CD8-positive, alpha-beta memory T cell (primary cell): ENCODE results near the gene HMMR. TPM values are rescaled to one million over a fixed set of nuclear protein-coding genes. Genes with fewer than 3 reads are reported as not detected.

Experiments used
- CTCF ChIA-PET: fragments of 350-600 bp; sonication (Branson Sonifier 250); formaldehyde crosslinking; loops from one replicate; lab custom pipeline; 2021; ENCODE audit warnings: antibody characterized with exemption; lab: Charles Lee
- POLR2A ChIA-PET: fragments of 350-600 bp; sonication (Branson Sonifier 250); formaldehyde crosslinking; loops from one replicate; lab custom pipeline; 2021; ENCODE audit warnings: antibody characterized with exemption; lab: Charles Lee
- DNase-seq, 5 donors: peaks; one replicate each; pipeline versions ENCODE4 v3.0.0 to v3.0.0-alpha.2; 2020 to 2022; ENCODE audit warnings: mixed read lengths in 1 of 5
- H3K27ac ChIP-seq: one replicate; pipeline ENCODE4 v1.7.0; 2013; ENCODE audit warnings: low read depth, mild to moderate bottlenecking, low read length, moderate library complexity
- H3K27me3 ChIP-seq: 2 replicates; pipeline ENCODE4 v1.7.0; 2013; ENCODE audit warnings: low read length, mild to moderate bottlenecking; ENCODE audit not compliant: insufficient read depth, poor library complexity, severe bottlenecking
- H3K36me3 ChIP-seq: 2 replicates; pipeline ENCODE4 v1.7.0; 2013; ENCODE audit warnings: mild to moderate bottlenecking, low read length, moderate library complexity; ENCODE audit not compliant: insufficient read depth
- H3K4me1 ChIP-seq: 2 replicates; pipeline ENCODE4 v1.7.0; 2013; ENCODE audit warnings: mild to moderate bottlenecking, low read length, moderate library complexity; ENCODE audit not compliant: insufficient read depth
- H3K4me3 ChIP-seq: 2 replicates; pipeline ENCODE4 v1.7.0; 2013; ENCODE audit warnings: mild to moderate bottlenecking, low read length
- H3K9me3 ChIP-seq: 2 replicates; pipeline ENCODE4 v1.7.0; 2013; ENCODE audit warnings: mild to moderate bottlenecking, low read length
- H3K27ac Mint-ChIP-seq, 8 donors: one replicate each; pipeline ENCODE4 v1.8.0; 2020 to 2021; ENCODE audit warnings: mixed read lengths in 8 of 8, mild to moderate bottlenecking in 6 of 8, inconsistent platforms in 3 of 8, moderate library complexity in 3 of 8
- H3K27me3 Mint-ChIP-seq, 2 donors: one replicate each; pipeline ENCODE4 v1.8.0; 2020 to 2021; ENCODE audit warnings: mixed read lengths in 2 of 2, mild to moderate bottlenecking in 1 of 2, moderate library complexity in 1 of 2
- H3K36me3 Mint-ChIP-seq, 3 donors: one replicate each; pipeline ENCODE4 v1.8.0; 2020 to 2021; ENCODE audit warnings: mixed read lengths in 3 of 3, inconsistent platforms in 1 of 3, mild to moderate bottlenecking in 1 of 3
- H3K4me1 Mint-ChIP-seq, 3 donors: one replicate each; pipeline ENCODE4 v1.8.0; 2020 to 2021; ENCODE audit warnings: mixed read lengths in 3 of 3, inconsistent platforms in 1 of 3, mild to moderate bottlenecking in 1 of 3
- H3K4me3 Mint-ChIP-seq, 7 donors: one replicate each; pipeline ENCODE4 v1.8.0; 2020 to 2021; ENCODE audit warnings: mixed read lengths in 7 of 7, mild to moderate bottlenecking in 6 of 7, moderate library complexity in 4 of 7, inconsistent platforms in 2 of 7
- H3K9me3 Mint-ChIP-seq, 5 donors: one replicate each; pipeline ENCODE4 v1.8.0; 2020 to 2022; ENCODE audit warnings: mixed read lengths in 5 of 5, mild to moderate bottlenecking in 3 of 5, moderate library complexity in 2 of 5, inconsistent platforms in 1 of 5
- polyA plus RNA-seq: library from polyadenylated mRNA; unstranded; fragments of 300-500 nt; fragmentation: Illumina TruSeq; gene quantifications from one replicate; pipeline ENCODE4 v1.2.3, GENCODE V29; 2021
- total RNA-seq, 2 experiments: library from RNA; stranded (reverse); gene quantifications; one replicate each; pipeline ENCODE4 v1.2.3, GENCODE V29; 2021

Gene HMMR
- total and polyA plus RNA-seq, 3 experiments from 2014 or later, result 0.18 to 43.8 (median 40.6) TPM

GRCh38 chr5:163503106-163504078 lies 43.0 kb downstream of the HMMR start:
- Histone ChIP-seq H3K36me3 (no peaks in the 10 kb centered on the region), H3K4me3 (peak overlapping the region; percentile 61), H3K9me3 (no peaks in the 10 kb centered on the region), H3K4me1 (peaks cover 21% of the 10 kb centered on the region), H3K27ac (peak overlapping the region; percentile 86), H3K27me3 (no peaks in the 10 kb centered on the region)
- Mint-ChIP-seq H3K4me3 (peak overlapping the region; percentile 95 to 99 (median 99)), H3K4me1 (peaks cover 37 to 43% (median 41%) of the 10 kb centered on the region in 3 donors), H3K27me3 (peaks cover 0 to 1% of the 10 kb centered on the region in 2 donors), H3K9me3 (no peaks in the 10 kb centered on the region), H3K36me3 (peaks cover 0 to 31% (median 0%) of the 10 kb centered on the region in 3 donors), H3K27ac (peak overlapping the region; percentile 98 to 100 (median 99))
- ChIA-PET CTCF (interaction anchor here (0.6 to 2.9 kb wide), 7 partner anchors 14 to 95 kb away, joined by 3 to 20 read pairs (median 3); partner anchors contain the start of genes HMMR and NUDCD2), POLR2A (interaction anchor here (0.7 kb wide), 2 partner anchors 42 to 43 kb away, joined by 3 read pairs; partner anchors contain the start of genes HMMR and NUDCD2)
- peak in 4 of 5 donors; percentile 8 to 55 (median 42) for DNase-seq

GRCh38 chr5:163504079-163504931 lies 43.9 kb downstream of the HMMR start:
- no peaks in the 10 kb centered on the region for H3K36me3 ChIP-seq
- peak overlapping the region; percentile 95 to 99 (median 99) for H3K4me3 Mint-ChIP-seq
- no peaks in the 10 kb centered on the region for H3K9me3 Mint-ChIP-seq
- H3K9me3 ChIP-seq, result no peaks in the 10 kb centered on the region
- H3K27ac ChIP-seq, result peak overlapping the region; percentile 86
- H3K27me3 ChIP-seq, result no peaks in the 10 kb centered on the region
- H3K36me3 Mint-ChIP-seq, result peaks cover 0 to 38% (median 2%) of the 10 kb centered on the region in 3 donors
- ChIA-PET CTCF (interaction anchor here (1.0 to 2.0 kb wide), 4 partner anchors 43 to 96 kb away, joined by 3 to 25 read pairs (median 8); partner anchors contain the start of genes HMMR and NUDCD2), POLR2A (interaction anchor here (0.7 to 3.3 kb wide), 3 partner anchors 33 to 66 kb away, joined by 4 to 101 read pairs (median 13); partner anchors contain the start of genes CCNG1, HMMR and NUDCD2)
- H3K4me1 ChIP-seq, result peaks cover 27% of the 10 kb centered on the region
- H3K4me3 ChIP-seq, result peak overlapping the region; percentile 61
- DNase-seq, result peak; percentile 13 to 47 (median 23)
- H3K27me3 Mint-ChIP-seq, result peaks cover 0 to 1% of the 10 kb centered on the region in 2 donors
- H3K27ac Mint-ChIP-seq, result peak overlapping the region; percentile 98 to 100 (median 99)
- peaks cover 46 to 52% (median 50%) of the 10 kb centered on the region in 3 donors for H3K4me1 Mint-ChIP-seq

- Histone ChIP-seq H3K4me1 (peaks cover 34% of the 10 kb centered on the region), H3K36me3 (no peaks in the 10 kb centered on the region), H3K27ac (peak overlapping the region; percentile 86), H3K27me3 (no peaks in the 10 kb centered on the region), H3K9me3 (no peaks in the 10 kb centered on the region), H3K4me3 (peak overlapping the region; percentile 61)
- Mint-ChIP-seq H3K4me1 (peaks cover 54 to 59% (median 57%) of the 10 kb centered on the region in 3 donors), H3K4me3 (peak overlapping the region; percentile 95 to 99 (median 99)), H3K9me3 (no peaks in the 10 kb centered on the region), H3K36me3 (peaks cover 0 to 40% (median 2%) of the 10 kb centered on the region in 3 donors), H3K27me3 (peaks cover 0 to 1% of the 10 kb centered on the region in 2 donors), H3K27ac (peak overlapping the region; percentile 98 to 100 (median 99))
- no peak for DNase-seq
- POLR2A ChIA-PET, result interaction anchor here (0.7 to 3.3 kb wide), 5 partner anchors 11 to 67 kb away, joined by 4 to 101 read pairs (median 4); partner anchors contain the start of genes CCNG1, HMMR and NUDCD2
- CTCF ChIA-PET, result interaction anchor here (0.8 to 2.0 kb wide), 8 partner anchors 15 to 67 kb away, joined by 3 to 25 read pairs (median 4); partner anchors contain the start of genes CCNG1, HMMR and NUDCD2
Observed at GRCh38 chr5:163505049-163505367, 44.6 kb downstream of the HMMR start.

GRCh38 chr5:163505368-163506094 lies 45.1 kb downstream of the HMMR start, which contains the start of gene MAT2B:
Gene MAT2B (plus strand): TSS chr5:163505619. CDS start chr5:163505687, 68 bp downstream.
- Histone ChIP-seq H3K4me3 (peak within 1 kb of the TSS; percentile 61), H3K36me3 (no peaks in the 10 kb centered on the region), H3K4me1 (peaks cover 39% of the 10 kb centered on the region), H3K27me3 (no peaks in the 10 kb centered on the region), H3K27ac (peak within 1 kb of the TSS; percentile 86), H3K9me3 (no peaks in the 10 kb centered on the region)
- Mint-ChIP-seq H3K36me3 (peaks cover 0 to 40% (median 2%) of the 10 kb centered on the region in 3 donors), H3K4me3 (peak within 1 kb of the TSS; percentile 95 to 99 (median 99)), H3K4me1 (peaks cover 58 to 64% (median 62%) of the 10 kb centered on the region in 3 donors), H3K27me3 (peaks cover 0 to 1% of the 10 kb centered on the region in 2 donors), H3K9me3 (no peaks in the 10 kb centered on the region), H3K27ac (peak within 1 kb of the TSS; percentile 98 to 100 (median 99))
- DNase-seq, result peak; percentile 94 to 97 (median 95)
- ChIA-PET POLR2A (interaction anchor here (0.5 to 3.3 kb wide), 6 partner anchors 11 to 89 kb away, joined by 3 to 101 read pairs (median 4); partner anchors contain the start of genes CCNG1, HMMR and NUDCD2), CTCF (interaction anchor here (0.8 to 2.0 kb wide), 7 partner anchors 14 to 67 kb away, joined by 3 to 25 read pairs (median 4); partner anchors contain the start of genes CCNG1, HMMR and NUDCD2)

- peak overlapping the region; percentile 86 for H3K27ac ChIP-seq
- ChIA-PET CTCF (interaction anchor here (0.7 to 2.0 kb wide), 8 partner anchors 14 to 68 kb away, joined by 3 to 25 read pairs (median 4); partner anchors contain the start of genes CCNG1, HMMR and NUDCD2), POLR2A (interaction anchor here (0.5 to 3.3 kb wide), 5 partner anchors 10 to 89 kb away, joined by 3 to 101 read pairs (median 4); partner anchors contain the start of genes CCNG1, HMMR and NUDCD2)
- H3K27ac Mint-ChIP-seq, result peak overlapping the region; percentile 98 to 100 (median 99)
- no peak for DNase-seq
- peaks cover 63 to 70% (median 68%) of the 10 kb centered on the region in 3 donors for H3K4me1 Mint-ChIP-seq
- no peaks in the 10 kb centered on the region for H3K36me3 ChIP-seq
- H3K27me3 Mint-ChIP-seq, result peaks cover 0 to 1% of the 10 kb centered on the region in 2 donors
- H3K4me3 Mint-ChIP-seq, result peak overlapping the region; percentile 95 to 99 (median 99)
- no peaks in the 10 kb centered on the region for H3K9me3 Mint-ChIP-seq
- no peaks in the 10 kb centered on the region for H3K9me3 ChIP-seq
- peaks cover 0 to 45% (median 2%) of the 10 kb centered on the region in 3 donors for H3K36me3 Mint-ChIP-seq
- H3K27me3 ChIP-seq, result no peaks in the 10 kb centered on the region
- H3K4me3 ChIP-seq, result peak overlapping the region; percentile 61
- H3K4me1 ChIP-seq, result peaks cover 43% of the 10 kb centered on the region
Observed at GRCh38 chr5:163506095-163506457, 45.6 kb downstream of the HMMR start.

GRCh38 chr5:163506726-163507125 lies 46.3 kb downstream of the HMMR start:
- peak overlapping the region; percentile 98 to 100 (median 99) for H3K27ac Mint-ChIP-seq
- peak overlapping the region; percentile 86 for H3K27ac ChIP-seq
- CTCF ChIA-PET, result interaction anchor here (0.7 to 1.0 kb wide), 2 partner anchors 20 to 45 kb away, joined by 3 to 4 read pairs; no protein-coding TSS in a partner anchor
- POLR2A ChIA-PET, result interaction anchor here (0.9 to 3.3 kb wide), 2 partner anchors 46 to 69 kb away, joined by 9 to 101 read pairs; partner anchors contain the start of genes CCNG1, HMMR and NUDCD2
- no peaks in the 10 kb centered on the region for H3K9me3 Mint-ChIP-seq
- H3K9me3 ChIP-seq, result no peaks in the 10 kb centered on the region
- no peak for DNase-seq
- no peaks in the 10 kb centered on the region for H3K36me3 ChIP-seq
- H3K4me1 Mint-ChIP-seq, result peaks cover 64 to 72% (median 71%) of the 10 kb centered on the region in 3 donors
- H3K4me3 ChIP-seq, result peak overlapping the region; percentile 61
- no peaks in the 10 kb centered on the region for H3K27me3 ChIP-seq
- H3K27me3 Mint-ChIP-seq, result peaks cover 0 to 1% of the 10 kb centered on the region in 2 donors
- H3K4me3 Mint-ChIP-seq, result peak overlapping the region; percentile 95 to 99 (median 99)
- peaks cover 0 to 46% (median 2%) of the 10 kb centered on the region in 3 donors for H3K36me3 Mint-ChIP-seq
- peaks cover 45% of the 10 kb centered on the region for H3K4me1 ChIP-seq
